Measurements from ENCODE around the gene RHEBL1. TPM values are rescaled to one million over a fixed set of nuclear protein-coding genes. Genes with fewer than 3 reads are reported as not detected.

RHEBL1 gene
- total RNA-seq, result 0.41 TPM
- long read RNA-seq, partial matches to known transcripts, result 2 of 2 reads
- long read RNA-seq, other reads (novel, unspliced or antisense), result 0 of 2 reads

- intact Hi-C loops (cut with DNase I), result loop anchor here (1.0 kb wide), 1 partner anchor 13 kb away; no protein-coding TSS in a partner anchor
- ATAC-seq, result peak; percentile 100
- DNase-seq (ENCODE audit: missing footprints), result peak; percentile 100
Observed at GRCh38 chr12:49069507-49070346, at the start of gene RHEBL1. Gene RHEBL1 (minus strand): TSS chr12:49069979. CDS start chr12:49069785, 194 bp downstream.

- DNase-seq (ENCODE audit: missing footprints) (no peak), ATAC-seq (no peak)
- intact Hi-C loops (cut with DNase I), result no loop called here
Observed at GRCh38 chr12:49111206-49111605, 41.4 kb upstream of the RHEBL1 start.

GRCh38 chr12:49110464-49111155, 40.8 kb upstream of the RHEBL1 start, which contains the start of gene LMBR1L:
Gene LMBR1L (minus strand): TSS chr12:49110847. CDS start chr12:49110555, 292 bp downstream.
- intact Hi-C loops (cut with DNase I), result no loop called here
- ATAC-seq (peak; percentile 96), DNase-seq (ENCODE audit: missing footprints) (peak; percentile 97)

GRCh38 chr12:49109641-49110463, 40.1 kb upstream of the RHEBL1 start:
- intact Hi-C loops (cut with DNase I), result no loop called here
- ATAC-seq (no peak), DNase-seq (ENCODE audit: missing footprints) (peak; percentile 75)

GRCh38 chr12:49108958-49109404, 39.2 kb upstream of the RHEBL1 start:
- ATAC-seq (peak; percentile 54), DNase-seq (ENCODE audit: missing footprints) (no peak)
- intact Hi-C loops (cut with DNase I), result no loop called here

GRCh38 chr12:49105504-49106084, 35.8 kb upstream of the RHEBL1 start:
- no peak for ATAC-seq
- intact Hi-C loops (cut with DNase I), result no loop called here
- no peak for DNase-seq (ENCODE audit: missing footprints)

GRCh38 chr12:49104822-49105221, 35.0 kb upstream of the RHEBL1 start:
- no peak for DNase-seq (ENCODE audit: missing footprints)
- intact Hi-C loops (cut with DNase I), result no loop called here
- no peak for ATAC-seq

- DNase-seq (ENCODE audit: missing footprints), result no peak
- intact Hi-C loops (cut with DNase I), result no loop called here
- ATAC-seq, result no peak
Observed at GRCh38 chr12:49100380-49100779, 30.6 kb upstream of the RHEBL1 start.

- DNase-seq (ENCODE audit: missing footprints) (no peak), ATAC-seq (no peak)
- intact Hi-C loops (cut with DNase I), result no loop called here
Observed at GRCh38 chr12:49098703-49099102, 28.9 kb upstream of the RHEBL1 start.

- no peak for DNase-seq (ENCODE audit: missing footprints)
- ATAC-seq, result no peak
- intact Hi-C loops (cut with DNase I), result no loop called here
Observed at GRCh38 chr12:49098035-49098451, 28.3 kb upstream of the RHEBL1 start.

- ATAC-seq (no peak), DNase-seq (ENCODE audit: missing footprints) (no peak)
- intact Hi-C loops (cut with DNase I), result no loop called here
Observed at GRCh38 chr12:49097381-49097780, 27.6 kb upstream of the RHEBL1 start.

- DNase-seq (ENCODE audit: missing footprints) (no peak), ATAC-seq (no peak)
- intact Hi-C loops (cut with DNase I), result no loop called here
Observed at GRCh38 chr12:49094975-49095365, 25.2 kb upstream of the RHEBL1 start.

- DNase-seq (ENCODE audit: missing footprints) (no peak), ATAC-seq (peak; percentile 26)
- intact Hi-C loops (cut with DNase I), result no loop called here
Observed at GRCh38 chr12:49094160-49094974, 24.6 kb upstream of the RHEBL1 start, which contains the start of gene DHH. Gene DHH (minus strand): TSS chr12:49094801. CDS start chr12:49094512, 289 bp downstream.

- intact Hi-C loops (cut with DNase I), result no loop called here
- DNase-seq (ENCODE audit: missing footprints) (no peak), ATAC-seq (no peak)
Observed at GRCh38 chr12:49093792-49094159, 24.0 kb upstream of the RHEBL1 start.

- ATAC-seq (no peak), DNase-seq (ENCODE audit: missing footprints) (no peak)
- intact Hi-C loops (cut with DNase I), result no loop called here
Observed at GRCh38 chr12:49092816-49093406, 23.1 kb upstream of the RHEBL1 start.

- intact Hi-C loops (cut with DNase I), result no loop called here
- no peak for DNase-seq (ENCODE audit: missing footprints)
- no peak for ATAC-seq
Observed at GRCh38 chr12:49092086-49092815, 22.5 kb upstream of the RHEBL1 start.

GRCh38 chr12:49091836-49092085, 22.0 kb upstream of the RHEBL1 start:
- DNase-seq (ENCODE audit: missing footprints) (no peak), ATAC-seq (no peak)
- intact Hi-C loops (cut with DNase I), result no loop called here

Measured in Right ventricle myocardium inferior (tissue), 1 donor.